Ectodermal cell (in vitro differentiated cells): Measurements from ENCODE around the gene SLC4A3.

Experiments
- H3K27ac ChIP-seq: 2 replicates; pipeline ENCODE4 v1.7.0; 2013; ENCODE audit warnings: mild to moderate bottlenecking, low read depth, low read length; ENCODE audit not compliant: insufficient read depth, poor library complexity, severe bottlenecking
- H3K27me3 ChIP-seq: 2 replicates; pipeline ENCODE4 v1.7.0; 2013; ENCODE audit warnings: mild to moderate bottlenecking, low read length; ENCODE audit not compliant: insufficient read depth, control insufficient read depth, poor library complexity, severe bottlenecking
- H3K36me3 ChIP-seq: one replicate; pipeline ENCODE4 v1.7.0; 2013; ENCODE audit warnings: low read length; ENCODE audit not compliant: control insufficient read depth, insufficient read depth
- H3K4me1 ChIP-seq: one replicate; pipeline ENCODE4 v1.7.0; 2013; ENCODE audit warnings: low read length; ENCODE audit not compliant: control insufficient read depth, insufficient read depth
- H3K4me3 ChIP-seq: 2 replicates; pipeline ENCODE4 v1.7.0; 2013; ENCODE audit warnings: low read depth, low read length, control low read depth; ENCODE audit not compliant: insufficient read depth
- H3K9me3 ChIP-seq: 2 replicates; pipeline ENCODE4 v1.7.0; 2013; ENCODE audit warnings: mild to moderate bottlenecking, low read length, moderate library complexity; ENCODE audit not compliant: control insufficient read depth
- WGBS, 2 experiments: methylation state at CpG; one replicate each; pipeline ENCODE4 v1.1.7; 2013; ENCODE audit warnings: missing lambda C conversion rate in 2 of 2; 5-methylcytosine and 5-hydroxymethylcytosine counted together

Gene SLC4A3

DNA sequence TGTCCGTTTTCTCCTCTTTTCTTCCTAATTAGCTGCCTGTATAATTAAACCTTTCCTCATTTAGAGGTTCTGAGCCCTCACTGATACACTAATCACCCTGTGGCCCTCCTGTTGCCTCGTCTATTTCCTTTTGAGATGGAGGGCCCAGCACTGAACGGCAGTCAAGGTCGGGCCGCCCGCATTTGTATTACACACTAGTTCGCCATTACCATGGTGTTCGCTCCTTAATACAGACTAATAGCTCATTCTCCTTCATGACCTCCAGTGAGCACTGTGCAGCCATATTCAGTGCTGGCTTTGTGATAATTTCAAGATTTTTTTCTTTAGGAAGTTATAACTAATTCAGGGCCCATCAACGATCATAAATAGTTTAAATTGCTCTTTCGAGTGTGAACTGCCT lies 64.1 kb downstream of the SLC4A3 start:
- WGBS, 2 experiments = 91 to 93% methylated on average over 10 of the region's 10 CpGs
- Histone ChIP-seq H3K4me1 (no peaks in the 10 kb centered on the region), H3K4me3 (no peak overlapping the region), H3K9me3 (no peaks in the 10 kb centered on the region), H3K36me3 (no peaks in the 10 kb centered on the region), H3K27me3 (no peaks in the 10 kb centered on the region), H3K27ac (no peak overlapping the region)
